ENCODE data around the gene GALNT7. TPM values are rescaled to one million over a fixed set of nuclear protein-coding genes. Genes with fewer than 3 reads are reported as not detected.

GALNT7 gene
- total RNA-seq, 1 experiment from 2014 or later: 51.6 TPM

DNA sequence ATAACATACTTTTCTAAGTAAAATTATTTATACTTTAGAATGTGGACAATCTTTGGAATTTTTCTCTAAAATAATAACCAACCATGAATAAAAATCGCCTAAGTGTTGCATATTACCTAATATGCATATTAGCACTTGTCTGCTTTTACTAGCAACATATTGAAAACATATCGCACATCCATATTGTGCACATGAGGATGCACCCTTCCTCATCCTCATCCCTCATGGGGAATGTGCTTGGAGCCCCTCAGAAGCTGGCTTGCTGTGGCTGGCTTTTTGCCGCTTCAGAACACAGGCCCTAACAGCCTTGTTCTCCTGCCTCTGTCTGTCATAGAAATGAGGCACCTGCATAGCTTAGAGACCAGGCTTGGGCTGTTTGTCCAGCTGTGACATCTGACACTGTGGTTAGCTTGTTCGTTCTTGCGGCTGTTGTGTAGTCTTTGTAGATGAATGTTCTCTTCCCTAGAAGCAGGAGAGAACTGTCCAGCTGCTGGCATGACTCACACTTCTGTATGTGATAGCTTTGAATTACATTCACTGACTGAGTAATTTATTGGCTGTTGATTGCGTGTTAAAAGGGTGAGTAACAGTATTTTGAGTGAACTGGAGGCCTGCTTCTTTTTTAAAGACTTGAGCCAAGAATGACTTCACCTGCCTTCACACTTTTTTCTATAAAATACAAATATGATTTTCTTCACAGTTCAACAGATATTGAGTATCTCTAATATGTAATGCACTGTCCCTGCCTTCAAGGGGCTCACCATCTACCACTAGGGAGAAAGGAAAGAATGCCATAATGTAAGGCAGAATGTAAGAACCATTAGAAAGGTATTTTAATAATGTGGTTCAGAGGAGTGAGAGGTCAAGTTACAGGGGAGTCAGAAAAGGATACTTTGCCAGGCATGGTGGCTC is 83.7 kb downstream of the GALNT7 start:
- CTCF ChIA-PET: interaction anchor here (0.7 to 1.0 kb wide), 4 partner anchors 15 to 227 kb away, joined by 3 to 8 read pairs (median 5); no protein-coding TSS in a partner anchor
- peaks cover 12% of the 10 kb centered on the region for H3K36me3 Mint-ChIP-seq (ENCODE audit: insufficient read depth, unreplicated experiment)
- intact Hi-C loops (cut with micrococcal nuclease; ENCODE audit: unreplicated experiment): loop anchor here (2.0 to 5.0 kb wide), 3 partner anchors 40 to 80 kb away; no protein-coding TSS in a partner anchor

DNA sequence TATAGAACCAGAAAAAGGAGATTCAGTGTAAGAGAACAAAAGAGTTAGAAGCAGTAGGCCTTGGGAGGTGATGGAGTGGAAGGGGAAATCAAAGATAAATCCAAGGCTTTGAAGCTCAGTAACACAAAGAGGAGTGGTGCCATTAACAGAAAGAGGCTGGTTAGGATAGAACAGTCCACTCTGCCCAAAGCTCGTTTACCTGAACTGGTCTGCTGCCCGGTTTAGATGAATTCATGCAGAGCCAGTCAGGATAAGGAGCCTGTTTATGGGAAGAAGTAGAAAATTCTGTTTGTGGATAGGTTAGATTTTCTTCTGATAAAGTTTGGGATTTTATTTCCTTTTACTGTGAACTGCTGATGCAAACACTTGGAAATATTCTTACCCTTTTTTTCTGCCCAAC is 85.0 kb downstream of the GALNT7 start:
- no TSS peak for BruUV-seq (replicated peaks)
- TF ChIP-seq, protein P1, sequence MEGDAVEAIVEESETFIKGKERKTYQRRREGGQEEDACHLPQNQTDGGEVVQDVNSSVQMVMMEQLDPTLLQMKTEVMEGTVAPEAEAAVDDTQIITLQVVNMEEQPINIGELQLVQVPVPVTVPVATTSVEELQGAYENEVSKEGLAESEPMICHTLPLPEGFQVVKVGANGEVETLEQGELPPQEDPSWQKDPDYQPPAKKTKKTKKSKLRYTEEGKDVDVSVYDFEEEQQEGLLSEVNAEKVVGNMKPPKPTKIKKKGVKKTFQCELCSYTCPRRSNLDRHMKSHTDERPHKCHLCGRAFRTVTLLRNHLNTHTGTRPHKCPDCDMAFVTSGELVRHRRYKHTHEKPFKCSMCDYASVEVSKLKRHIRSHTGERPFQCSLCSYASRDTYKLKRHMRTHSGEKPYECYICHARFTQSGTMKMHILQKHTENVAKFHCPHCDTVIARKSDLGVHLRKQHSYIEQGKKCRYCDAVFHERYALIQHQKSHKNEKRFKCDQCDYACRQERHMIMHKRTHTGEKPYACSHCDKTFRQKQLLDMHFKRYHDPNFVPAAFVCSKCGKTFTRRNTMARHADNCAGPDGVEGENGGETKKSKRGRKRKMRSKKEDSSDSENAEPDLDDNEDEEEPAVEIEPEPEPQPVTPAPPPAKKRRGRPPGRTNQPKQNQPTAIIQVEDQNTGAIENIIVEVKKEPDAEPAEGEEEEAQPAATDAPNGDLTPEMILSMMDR (IDR thresholded peaks at IDR 0.05; ENCODE audit: unreplicated experiment): no peak
- H3K36me3 Mint-ChIP-seq (ENCODE audit: insufficient read depth, unreplicated experiment): peaks cover 12% of the 10 kb centered on the region
- intact Hi-C loops (cut with micrococcal nuclease; ENCODE audit: unreplicated experiment): loop anchor here (2.0 to 5.0 kb wide), 3 partner anchors 41 to 81 kb away; no protein-coding TSS in a partner anchor
- H3K27ac Mint-ChIP-seq (ENCODE audit: unreplicated experiment): peak overlapping the region; percentile 40
- H3K27me3 Mint-ChIP-seq (ENCODE audit: unreplicated experiment): no peaks in the 10 kb centered on the region
- CTCF ChIA-PET: interaction anchor here (0.6 kb wide), 1 partner anchor 70 kb away, joined by 3 read pairs; no protein-coding TSS in a partner anchor
- no peak for DNase-seq
- H3K9me3 Mint-ChIP-seq (ENCODE audit: low read depth, unreplicated experiment): no peaks in the 10 kb centered on the region
- no peak overlapping the region for H3K4me3 Mint-ChIP-seq (ENCODE audit: low read depth, unreplicated experiment)
- peaks cover 27% of the 10 kb centered on the region for H3K4me1 Mint-ChIP-seq (ENCODE audit: low read depth, unreplicated experiment)

More for the DNA sequence above, 83.7 kb downstream of the GALNT7 start:
- peak; percentile 76 for DNase-seq
- no TSS peak for BruUV-seq (replicated peaks)
- TF ChIP-seq, protein P1 (IDR thresholded peaks at IDR 0.05; ENCODE audit: unreplicated experiment): no peak
- Mint-ChIP-seq H3K27ac (ENCODE audit: unreplicated experiment) (peak overlapping the region; percentile 40), H3K4me1 (ENCODE audit: low read depth, unreplicated experiment) (peaks cover 27% of the 10 kb centered on the region), H3K4me3 (ENCODE audit: low read depth, unreplicated experiment) (no peak overlapping the region), H3K9me3 (ENCODE audit: low read depth, unreplicated experiment) (no peaks in the 10 kb centered on the region), H3K27me3 (ENCODE audit: unreplicated experiment) (no peaks in the 10 kb centered on the region)

DNA sequence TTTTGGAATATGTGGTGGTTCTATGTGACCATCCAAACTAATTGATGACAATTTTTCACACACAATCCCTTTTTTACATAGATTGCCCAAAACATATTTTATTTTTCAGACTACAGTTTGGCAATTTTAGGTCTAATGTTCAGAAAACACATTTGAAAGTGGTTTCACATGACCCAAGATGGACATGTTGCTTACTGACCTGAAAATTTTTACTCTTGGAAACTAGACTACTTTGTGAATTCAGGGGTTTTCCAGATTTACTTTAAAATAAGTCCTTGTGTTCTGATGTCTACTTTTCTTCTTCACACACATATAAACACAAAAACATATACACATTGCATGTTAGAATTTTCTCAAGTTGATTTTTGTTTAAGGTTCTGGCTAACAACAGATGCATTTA is 86.0 kb downstream of the GALNT7 start:
- H3K9me3 Mint-ChIP-seq (ENCODE audit: low read depth, unreplicated experiment): no peaks in the 10 kb centered on the region
- TF ChIP-seq, protein P1 (IDR thresholded peaks at IDR 0.05; ENCODE audit: unreplicated experiment): no peak
- peaks cover 27% of the 10 kb centered on the region for H3K4me1 Mint-ChIP-seq (ENCODE audit: low read depth, unreplicated experiment)
- no peak overlapping the region for H3K4me3 Mint-ChIP-seq (ENCODE audit: low read depth, unreplicated experiment)
- intact Hi-C loops (cut with micrococcal nuclease; ENCODE audit: unreplicated experiment): loop anchor here (5.0 kb wide), 2 partner anchors 42 to 82 kb away; no protein-coding TSS in a partner anchor
- CTCF ChIA-PET: no interaction called here
- no peak overlapping the region for H3K27ac Mint-ChIP-seq (ENCODE audit: unreplicated experiment)
- peaks cover 12% of the 10 kb centered on the region for H3K36me3 Mint-ChIP-seq (ENCODE audit: insufficient read depth, unreplicated experiment)
- no peak for DNase-seq
- no TSS peak for BruUV-seq (replicated peaks)
- no peaks in the 10 kb centered on the region for H3K27me3 Mint-ChIP-seq (ENCODE audit: unreplicated experiment)

DNA sequence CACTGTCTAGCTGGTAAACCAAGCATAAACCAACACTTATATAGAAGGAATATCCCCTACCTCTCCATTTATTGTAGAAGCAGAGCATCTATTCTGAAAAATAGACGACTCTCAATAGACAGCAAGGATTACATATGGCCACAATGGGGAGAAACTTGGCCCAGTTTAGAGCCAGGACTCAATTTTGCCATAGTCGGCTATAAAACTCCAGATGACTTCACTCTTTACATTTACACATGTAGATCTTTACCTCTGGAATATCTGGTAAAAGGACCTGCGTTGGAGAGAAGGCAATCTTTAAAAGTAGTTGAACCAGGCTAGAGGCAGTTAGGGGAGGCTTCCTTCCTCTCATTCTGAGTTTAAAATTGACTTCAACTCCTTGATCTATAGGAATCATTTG is 88.2 kb downstream of the GALNT7 start:
- H3K9me3 Mint-ChIP-seq (ENCODE audit: low read depth, unreplicated experiment): no peaks in the 10 kb centered on the region
- no peaks in the 10 kb centered on the region for H3K27me3 Mint-ChIP-seq (ENCODE audit: unreplicated experiment)
- H3K36me3 Mint-ChIP-seq (ENCODE audit: insufficient read depth, unreplicated experiment): peaks cover 12% of the 10 kb centered on the region
- BruUV-seq (replicated peaks): no TSS peak
- DNase-seq: no peak
- no peak overlapping the region for H3K27ac Mint-ChIP-seq (ENCODE audit: unreplicated experiment)
- CTCF ChIA-PET: interaction anchor here (0.8 to 1.7 kb wide), 5 partner anchors 44 to 243 kb away, joined by 3 to 19 read pairs (median 5); partner anchors contain the start of gene GALNT7
- intact Hi-C loops (cut with micrococcal nuclease; ENCODE audit: unreplicated experiment): loop anchor here (1.0 kb wide), 2 partner anchors 232 to 244 kb away; no protein-coding TSS in a partner anchor
- TF ChIP-seq, protein P1 (IDR thresholded peaks at IDR 0.05; ENCODE audit: unreplicated experiment): no peak
- peaks cover 20% of the 10 kb centered on the region for H3K4me1 Mint-ChIP-seq (ENCODE audit: low read depth, unreplicated experiment)
- H3K4me3 Mint-ChIP-seq (ENCODE audit: low read depth, unreplicated experiment): no peak overlapping the region

Data from Calu3 (cell line).